MCF 10A (cell line): ENCODE measurements around the gene RAD51B. TPM values are rescaled to one million over a fixed set of nuclear protein-coding genes. Genes with fewer than 3 reads are reported as not detected.
"Not testable (repeated sequence)": the region's sequence is repeated elsewhere in the genome, so short reads cannot be mapped to it uniquely, and the experiment has no call there.

ENCODE experiments used
- BruUV-seq: library from RNA; stranded (reverse); fragments of 400-500 nt; replicated peaks from 2 replicates; lab custom pipeline; 2021; lab: Mats Ljungman, UMichigan
- CTCF ChIA-PET: fragments of 300-600 bp; sonication (Branson Sonifier 250); formaldehyde crosslinking; extraction: SDS; loops from one replicate; lab custom pipeline; 2021; ENCODE audit warnings: antibody characterized with exemption, inconsistent platforms; lab: Yijun Ruan, JAX
- POLR2A ChIA-PET: fragments of 300-600, 350-650 bp; sonication (Branson Sonifier 250); formaldehyde crosslinking; extraction: SDS; loops from one replicate; lab custom pipeline; 2020; ENCODE audit warnings: antibody characterized with exemption, inconsistent platforms; lab: Yijun Ruan, JAX
- DNase-seq: peaks from one replicate; pipeline ENCODE4 v3.0.0-alpha.2; 2018; ENCODE audit not compliant: unreplicated experiment
- H3K27ac Mint-ChIP-seq: one replicate; pipeline ENCODE4 v1.8.0; 2022; ENCODE audit warnings: mild to moderate bottlenecking, low read depth, mixed read lengths; ENCODE audit not compliant: unreplicated experiment
- H3K27me3 Mint-ChIP-seq: one replicate; pipeline ENCODE4 v1.8.0; 2022; ENCODE audit warnings: mixed read lengths; ENCODE audit not compliant: insufficient read depth, unreplicated experiment
- H3K36me3 Mint-ChIP-seq: one replicate; pipeline ENCODE4 v1.8.0; 2022; ENCODE audit warnings: mild to moderate bottlenecking, moderate library complexity, mixed read lengths; ENCODE audit not compliant: insufficient read depth, unreplicated experiment
- H3K4me1 Mint-ChIP-seq: one replicate; pipeline ENCODE4 v1.8.0; 2022; ENCODE audit warnings: mixed read lengths; ENCODE audit not compliant: insufficient read depth, unreplicated experiment
- H3K4me3 Mint-ChIP-seq: one replicate; pipeline ENCODE4 v1.8.0; 2022; ENCODE audit warnings: mild to moderate bottlenecking, moderate library complexity, mixed read lengths; ENCODE audit not compliant: unreplicated experiment
- H3K9me3 Mint-ChIP-seq: one replicate; pipeline ENCODE4 v1.8.0; 2022; ENCODE audit warnings: mixed read lengths; ENCODE audit not compliant: unreplicated experiment
- intact Hi-C: fragments of 100-400 bp; cut with micrococcal nuclease; formaldehyde crosslinking; loops from 2 replicates; pipeline ENCODE4 v1.14.1; 2022
- total RNA-seq: library from RNA; stranded (reverse); gene quantifications from 2 replicates; pipeline ENCODE4 v1.2.3, GENCODE V29; 2022
- TF ChIP-seq, protein P1 (sequence below): fragments of 200-600 bp; IDR thresholded peaks from one replicate; pipeline ENCODE4 v1.8.0; 2022; ENCODE audit warnings: antibody characterized with exemption, mild to moderate bottlenecking; ENCODE audit not compliant: unreplicated experiment

The RAD51B gene
- total RNA-seq, 1 experiment from 2014 or later: 14.6 TPM

DNA sequence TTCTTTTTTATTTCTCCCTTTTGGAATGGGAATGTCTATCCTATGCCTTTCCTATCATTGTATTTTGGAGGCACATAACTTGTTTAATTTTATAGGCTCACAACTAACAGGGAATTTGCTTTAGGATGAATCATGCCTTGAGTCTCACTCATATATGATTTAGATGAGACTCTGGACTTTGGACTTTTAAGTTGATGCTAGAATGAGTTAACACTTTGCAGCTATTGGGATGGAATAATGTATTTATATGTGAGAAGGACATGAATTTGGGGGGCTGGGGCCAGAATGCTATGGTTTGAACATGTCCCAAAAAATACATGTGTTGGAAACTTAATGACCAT is 607.9 kb downstream of the RAD51B start:
- H3K27ac Mint-ChIP-seq: no peak overlapping the region
- no peak for DNase-seq
- BruUV-seq: no TSS peak
- ChIA-PET POLR2A (interaction anchor here (1.1 kb wide), 1 partner anchor 15 kb away, joined by 3 read pairs; no protein-coding TSS in a partner anchor), CTCF (interaction anchor here (0.6 kb wide), 1 partner anchor 38 kb away, joined by 3 read pairs; no protein-coding TSS in a partner anchor)
- no peaks in the 10 kb centered on the region for H3K4me1 Mint-ChIP-seq
- H3K9me3 Mint-ChIP-seq: peaks cover 15% of the 10 kb centered on the region
- intact Hi-C loops: no loop called here
- H3K36me3 Mint-ChIP-seq: no peaks in the 10 kb centered on the region
- H3K4me3 Mint-ChIP-seq: no peak overlapping the region
- no peaks in the 10 kb centered on the region for H3K27me3 Mint-ChIP-seq
- TF ChIP-seq, protein P1, sequence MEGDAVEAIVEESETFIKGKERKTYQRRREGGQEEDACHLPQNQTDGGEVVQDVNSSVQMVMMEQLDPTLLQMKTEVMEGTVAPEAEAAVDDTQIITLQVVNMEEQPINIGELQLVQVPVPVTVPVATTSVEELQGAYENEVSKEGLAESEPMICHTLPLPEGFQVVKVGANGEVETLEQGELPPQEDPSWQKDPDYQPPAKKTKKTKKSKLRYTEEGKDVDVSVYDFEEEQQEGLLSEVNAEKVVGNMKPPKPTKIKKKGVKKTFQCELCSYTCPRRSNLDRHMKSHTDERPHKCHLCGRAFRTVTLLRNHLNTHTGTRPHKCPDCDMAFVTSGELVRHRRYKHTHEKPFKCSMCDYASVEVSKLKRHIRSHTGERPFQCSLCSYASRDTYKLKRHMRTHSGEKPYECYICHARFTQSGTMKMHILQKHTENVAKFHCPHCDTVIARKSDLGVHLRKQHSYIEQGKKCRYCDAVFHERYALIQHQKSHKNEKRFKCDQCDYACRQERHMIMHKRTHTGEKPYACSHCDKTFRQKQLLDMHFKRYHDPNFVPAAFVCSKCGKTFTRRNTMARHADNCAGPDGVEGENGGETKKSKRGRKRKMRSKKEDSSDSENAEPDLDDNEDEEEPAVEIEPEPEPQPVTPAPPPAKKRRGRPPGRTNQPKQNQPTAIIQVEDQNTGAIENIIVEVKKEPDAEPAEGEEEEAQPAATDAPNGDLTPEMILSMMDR: no peak

DNA sequence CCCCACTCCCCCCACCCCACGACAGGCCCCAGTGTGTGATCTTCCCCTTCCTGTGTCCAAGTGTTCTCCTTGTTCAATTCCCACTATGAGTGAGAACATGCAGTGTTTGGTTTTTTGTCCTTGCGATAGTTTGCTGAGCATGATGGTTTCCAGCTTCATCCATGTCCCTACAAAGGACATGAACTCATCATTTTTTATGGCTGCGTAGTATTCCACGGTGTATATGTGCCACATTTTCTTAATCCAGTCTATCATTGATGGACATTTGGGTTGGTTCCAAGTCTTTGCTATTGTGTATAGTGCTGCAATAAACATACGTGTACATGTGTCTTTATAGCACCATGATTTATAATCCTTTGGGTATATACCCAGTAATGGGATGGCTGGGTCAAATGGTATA is 609.3 kb downstream of the RAD51B start:
- POLR2A ChIA-PET, H3K27me3 Mint-ChIP-seq, intact Hi-C loops, DNase-seq, BruUV-seq, H3K4me1 Mint-ChIP-seq, H3K36me3 Mint-ChIP-seq, H3K27ac Mint-ChIP-seq, H3K4me3 Mint-ChIP-seq, CTCF ChIA-PET: not testable (repeated sequence)
- peaks cover 22% of the 10 kb centered on the region for H3K9me3 Mint-ChIP-seq

DNA sequence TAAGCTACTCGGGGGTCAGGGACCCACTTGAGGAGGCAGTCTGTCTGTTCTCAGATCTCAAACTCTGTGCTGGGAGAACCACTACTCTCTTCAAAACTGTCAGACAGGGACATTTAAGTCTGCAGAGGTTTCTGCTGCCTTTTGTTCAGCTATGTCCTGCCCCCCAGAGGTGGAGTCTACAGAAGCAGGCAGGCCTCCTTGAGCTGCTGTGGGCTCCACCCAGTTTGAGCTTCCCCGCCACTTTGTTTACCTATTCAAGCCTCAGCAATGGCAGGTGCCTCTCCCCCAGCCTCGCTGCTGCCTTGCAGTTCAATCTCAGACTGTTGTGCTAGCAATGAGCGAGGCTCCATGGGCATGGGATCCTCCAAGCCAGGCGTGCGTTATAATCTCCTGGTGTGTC is 614.6 kb downstream of the RAD51B start:
- H3K4me1 Mint-ChIP-seq, H3K27ac Mint-ChIP-seq, BruUV-seq, H3K36me3 Mint-ChIP-seq, H3K4me3 Mint-ChIP-seq, intact Hi-C loops, CTCF ChIA-PET, POLR2A ChIA-PET, DNase-seq, H3K27me3 Mint-ChIP-seq: not testable (repeated sequence)
- H3K9me3 Mint-ChIP-seq: peaks cover 38% of the 10 kb centered on the region

DNA sequence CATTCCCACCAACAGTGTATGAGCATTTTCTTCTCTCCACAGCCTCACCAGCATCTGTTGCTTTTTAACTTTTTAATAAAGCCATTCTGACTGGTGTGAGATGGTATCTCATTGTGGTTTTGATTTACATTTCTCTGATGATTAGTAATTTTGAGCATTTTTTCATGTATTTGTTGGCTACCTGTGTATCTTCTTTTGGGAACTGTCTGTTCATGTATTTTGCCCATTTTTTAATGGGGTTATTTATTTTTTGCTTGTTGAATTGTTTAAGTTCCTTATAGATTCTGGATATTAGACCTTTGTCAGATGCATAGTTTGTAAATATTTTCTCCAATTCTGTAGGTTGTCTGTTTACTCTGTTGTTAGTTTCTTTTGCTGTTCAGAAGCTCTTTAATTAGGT is 616.1 kb downstream of the RAD51B start:
- peaks cover 42% of the 10 kb centered on the region for H3K9me3 Mint-ChIP-seq
- DNase-seq, BruUV-seq, H3K36me3 Mint-ChIP-seq, H3K4me3 Mint-ChIP-seq, H3K27ac Mint-ChIP-seq, H3K4me1 Mint-ChIP-seq, intact Hi-C loops, CTCF ChIA-PET, H3K27me3 Mint-ChIP-seq, POLR2A ChIA-PET: not testable (repeated sequence)

DNA sequence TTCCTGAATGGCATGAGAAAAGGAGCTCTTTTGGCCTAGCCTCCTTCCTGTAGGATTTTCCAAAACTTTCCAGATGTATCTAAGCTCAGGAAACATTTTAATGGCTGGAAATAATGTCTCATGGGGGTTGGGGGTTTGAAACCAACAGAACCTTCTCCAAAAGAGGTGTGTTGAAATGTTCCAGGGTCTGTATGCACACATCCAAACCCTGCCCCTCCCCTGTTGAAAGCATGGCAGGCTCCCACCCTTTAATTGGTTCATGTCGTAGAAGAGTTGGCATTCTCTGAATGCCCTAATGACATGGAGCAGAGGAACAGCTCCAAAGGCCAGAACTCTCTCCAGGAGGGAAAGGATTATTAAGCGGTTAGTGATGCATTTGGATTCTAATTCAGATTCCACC is 620.1 kb downstream of the RAD51B start:
- H3K4me1 Mint-ChIP-seq: peaks cover 8% of the 10 kb centered on the region
- no peaks in the 10 kb centered on the region for H3K27me3 Mint-ChIP-seq
- H3K36me3 Mint-ChIP-seq: no peaks in the 10 kb centered on the region
- H3K9me3 Mint-ChIP-seq: peaks cover 27% of the 10 kb centered on the region
- BruUV-seq: no TSS peak
- TF ChIP-seq, protein P1: no peak
- peak overlapping the region; percentile 40 for H3K27ac Mint-ChIP-seq
- no peak for DNase-seq
- ChIA-PET CTCF (no interaction called here), POLR2A (no interaction called here)
- intact Hi-C loops: no loop called here
- H3K4me3 Mint-ChIP-seq: no peak overlapping the region
